GM12892 (cell line): ENCODE data around the gene PAPSS2.

Source experiments
- DNase-seq: peaks from one replicate; pipeline ENCODE4 v3.0.0; 2011; ENCODE audit not compliant: insufficient read length
- FAIRE-seq: peaks from 2 replicates; lab custom pipeline; 2011; peaks lifted over from hg19 to GRCh38; lab: Jason Lieb, UNC
- POLR2A ChIP-seq: IDR thresholded peaks from 2 replicates; pipeline ENCODE4 v1.6.1; 2011; ENCODE audit warnings: low read depth, low read length, control low read depth
- POLR2AphosphoS5 ChIP-seq: IDR thresholded peaks from 2 replicates; pipeline ENCODE4 v1.6.1; 2011; ENCODE audit warnings: low read depth, low read length, control low read depth
- TAF1 ChIP-seq: IDR thresholded peaks from 2 replicates; pipeline ENCODE4 v1.6.1; 2011; ENCODE audit warnings: low read depth, mild to moderate bottlenecking, control low read depth, low read length, borderline replicate concordance

Gene PAPSS2

GRCh38 chr10:87646935-87647334 is 12.7 kb upstream of the PAPSS2 start:
- FAIRE-seq (no peak), DNase-seq (no peak)
- TF ChIP-seq POLR2AphosphoS5: no peak
- TF ChIP-seq POLR2A: no peak

GRCh38 chr10:87650838-87651589 is 8.7 kb upstream of the PAPSS2 start:
- FAIRE-seq (no peak), DNase-seq (no peak)
- no peak for TF ChIP-seq POLR2A
- no peak for TF ChIP-seq TAF1
- TF ChIP-seq POLR2AphosphoS5: no peak

- no peak for FAIRE-seq
- TF ChIP-seq POLR2AphosphoS5 (no peak), POLR2A (no peak)
Observed at GRCh38 chr10:87651801-87652200, 7.9 kb upstream of the PAPSS2 start.

GRCh38 chr10:87652261-87652660 is 7.4 kb upstream of the PAPSS2 start:
- no peak for FAIRE-seq
- no peak for TF ChIP-seq POLR2AphosphoS5
- no peak for TF ChIP-seq POLR2A
- no peak for TF ChIP-seq TAF1
- no peak for DNase-seq

More at GRCh38 chr10:87651801-87652200, 7.9 kb upstream of the PAPSS2 start:
- DNase-seq: no peak

- DNase-seq: no peak
- FAIRE-seq: no peak
- no peak for TF ChIP-seq POLR2A
Observed at GRCh38 chr10:87654212-87654611, 5.5 kb upstream of the PAPSS2 start.

- FAIRE-seq (peak; percentile 87), DNase-seq (peak; percentile 23)
- no peak for TF ChIP-seq POLR2A
- no peak for TF ChIP-seq POLR2AphosphoS5
- TF ChIP-seq TAF1: no peak
Observed at GRCh38 chr10:87656431-87657072, 3.1 kb upstream of the PAPSS2 start.

- no peak for FAIRE-seq
- TF ChIP-seq TAF1: no peak
- no peak for TF ChIP-seq POLR2AphosphoS5
- no peak for TF ChIP-seq POLR2A
Observed at GRCh38 chr10:87657371-87657770, 2.3 kb upstream of the PAPSS2 start.

GRCh38 chr10:87658321-87658795 is 1.3 kb upstream of the PAPSS2 start:
- no peak for FAIRE-seq
- DNase-seq: no peak
- TF ChIP-seq POLR2AphosphoS5 (no peak), POLR2A (no peak), TAF1 (no peak)

More at GRCh38 chr10:87657371-87657770, 2.3 kb upstream of the PAPSS2 start:
- no peak for DNase-seq

- DNase-seq: no peak
- FAIRE-seq: no peak
- TF ChIP-seq TAF1: no peak
- TF ChIP-seq POLR2AphosphoS5: no peak
- TF ChIP-seq POLR2A: no peak
Observed at GRCh38 chr10:87658858-87659555, 671 bp upstream of the PAPSS2 start.

GRCh38 chr10:87660484-87661133 is 931 bp downstream of the PAPSS2 start:
- DNase-seq (no peak), FAIRE-seq (no peak)
- TF ChIP-seq POLR2AphosphoS5 (no peak), TAF1 (no peak), POLR2A (no peak)

GRCh38 chr10:87661861-87662785 is 2.4 kb downstream of the PAPSS2 start:
- no peak for DNase-seq
- FAIRE-seq: no peak
- TF ChIP-seq POLR2AphosphoS5: no peak
- TF ChIP-seq POLR2A: no peak
- no peak for TF ChIP-seq TAF1
